ENCODE results near the gene GCLC.

GRCh38 chr6:53499094-53499493, 45.8 kb downstream of the GCLC start:
- TF ChIP-seq TARDBP (IDR thresholded peaks at IDR 0.05) (no peak), ZNF384 (IDR thresholded peaks at IDR 0.05) (no peak), SP1 (IDR thresholded peaks at IDR 0.05) (no peak), ARNT (IDR thresholded peaks at IDR 0.05) (no peak), FOXM1 (IDR thresholded peaks at IDR 0.05; ENCODE audit: borderline replicate concordance) (no peak), NFRKB (IDR thresholded peaks at IDR 0.05) (no peak), FOXA1 (IDR thresholded peaks at IDR 0.05) (no peak)
